ENCODE data around the gene TMOD1. TPM values are rescaled to one million over a fixed set of nuclear protein-coding genes. Genes with fewer than 3 reads are reported as not detected.

Gene TMOD1
- total and polyA plus RNA-seq, 2 of the 13 experiments (the other 11 are each of a cell fraction or from before 2014, with no cell fraction given) = 0.04 to 0.07 TPM

DNA sequence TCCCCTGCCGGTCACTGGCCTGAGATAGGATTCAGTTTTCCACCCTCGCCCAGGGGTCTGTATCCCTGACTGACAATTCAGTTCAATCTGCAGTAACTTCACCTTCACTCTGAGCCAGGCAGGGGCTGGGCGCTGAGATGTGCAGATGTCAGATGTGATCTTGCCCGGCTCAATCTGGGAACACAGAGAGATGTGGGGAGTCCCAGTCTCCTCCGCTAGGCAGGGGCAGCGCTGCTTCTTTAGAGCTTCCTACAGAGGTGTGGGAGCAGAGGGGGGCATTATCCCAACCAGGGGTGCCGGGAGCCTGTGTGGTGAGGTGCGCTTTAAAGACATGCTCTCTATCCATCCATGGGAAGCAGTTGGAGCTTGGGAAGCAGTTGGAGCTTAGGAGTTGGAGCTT is 14.6 kb downstream of the TMOD1 start (continued):
- TF ChIP-seq, protein P1, sequence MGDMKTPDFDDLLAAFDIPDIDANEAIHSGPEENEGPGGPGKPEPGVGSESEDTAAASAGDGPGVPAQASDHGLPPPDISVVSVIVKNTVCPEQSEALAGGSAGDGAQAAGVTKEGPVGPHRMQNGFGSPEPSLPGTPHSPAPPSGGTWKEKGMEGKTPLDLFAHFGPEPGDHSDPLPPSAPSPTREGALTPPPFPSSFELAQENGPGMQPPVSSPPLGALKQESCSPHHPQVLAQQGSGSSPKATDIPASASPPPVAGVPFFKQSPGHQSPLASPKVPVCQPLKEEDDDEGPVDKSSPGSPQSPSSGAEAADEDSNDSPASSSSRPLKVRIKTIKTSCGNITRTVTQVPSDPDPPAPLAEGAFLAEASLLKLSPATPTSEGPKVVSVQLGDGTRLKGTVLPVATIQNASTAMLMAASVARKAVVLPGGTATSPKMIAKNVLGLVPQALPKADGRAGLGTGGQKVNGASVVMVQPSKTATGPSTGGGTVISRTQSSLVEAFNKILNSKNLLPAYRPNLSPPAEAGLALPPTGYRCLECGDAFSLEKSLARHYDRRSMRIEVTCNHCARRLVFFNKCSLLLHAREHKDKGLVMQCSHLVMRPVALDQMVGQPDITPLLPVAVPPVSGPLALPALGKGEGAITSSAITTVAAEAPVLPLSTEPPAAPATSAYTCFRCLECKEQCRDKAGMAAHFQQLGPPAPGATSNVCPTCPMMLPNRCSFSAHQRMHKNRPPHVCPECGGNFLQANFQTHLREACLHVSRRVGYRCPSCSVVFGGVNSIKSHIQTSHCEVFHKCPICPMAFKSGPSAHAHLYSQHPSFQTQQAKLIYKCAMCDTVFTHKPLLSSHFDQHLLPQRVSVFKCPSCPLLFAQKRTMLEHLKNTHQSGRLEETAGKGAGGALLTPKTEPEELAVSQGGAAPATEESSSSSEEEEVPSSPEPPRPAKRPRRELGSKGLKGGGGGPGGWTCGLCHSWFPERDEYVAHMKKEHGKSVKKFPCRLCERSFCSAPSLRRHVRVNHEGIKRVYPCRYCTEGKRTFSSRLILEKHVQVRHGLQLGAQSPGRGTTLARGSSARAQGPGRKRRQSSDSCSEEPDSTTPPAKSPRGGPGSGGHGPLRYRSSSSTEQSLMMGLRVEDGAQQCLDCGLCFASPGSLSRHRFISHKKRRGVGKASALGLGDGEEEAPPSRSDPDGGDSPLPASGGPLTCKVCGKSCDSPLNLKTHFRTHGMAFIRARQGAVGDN (CRISPR knock-in tag; IDR thresholded peaks at IDR 0.05) = no peak

DNA sequence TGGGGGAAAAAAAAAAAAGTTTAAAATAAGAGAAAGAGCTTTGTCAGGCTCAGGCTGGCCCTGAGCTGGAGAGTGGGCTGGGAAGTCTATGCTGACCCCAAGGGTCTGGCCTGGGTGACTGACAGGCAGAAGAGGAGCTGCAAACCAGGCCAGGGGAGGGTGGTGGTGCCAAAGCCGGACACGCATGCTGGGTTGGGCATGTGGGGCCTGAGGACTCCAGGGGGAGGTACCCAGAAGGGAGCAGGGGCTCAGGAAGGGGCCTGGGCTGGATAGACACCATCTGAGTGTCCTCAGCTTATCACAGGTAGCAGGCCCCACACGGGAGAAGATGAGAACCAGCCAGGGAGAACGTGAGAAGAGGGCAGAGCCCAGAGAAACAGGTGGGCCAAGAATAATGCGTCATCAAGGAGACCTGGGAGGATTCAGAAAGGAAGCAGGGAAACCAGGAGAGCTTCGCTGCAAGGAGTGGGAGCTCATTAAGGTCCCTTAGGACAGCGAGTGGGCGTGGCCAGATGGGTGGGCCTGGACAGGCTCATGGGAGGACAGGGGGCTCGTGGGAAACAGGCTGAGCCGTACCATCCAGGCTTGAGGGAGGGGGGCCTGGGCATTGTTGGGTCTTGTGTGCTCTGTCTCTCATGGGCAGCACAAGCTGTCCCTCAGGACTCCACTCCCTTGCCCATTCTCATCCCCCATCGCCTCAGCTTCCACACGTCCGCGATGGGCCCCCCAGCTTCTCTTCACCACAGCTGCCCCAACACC is 16.0 kb downstream of the TMOD1 start:
- peaks cover 3 to 38% of the 10 kb centered on the region in 2 experiments; a peak in 2 of 5 replicates for H3K27me3 ChIP-seq (ENCODE audit: control insufficient read depth in 1 of 2, insufficient read depth in 2 of 2, low read length in 2 of 2)
- 45% methylated on average over 14 of the region's 14 CpGs for WGBS (ENCODE audit: low lambda C conversion rate)
- H4K20me1 ChIP-seq (ENCODE audit: insufficient read depth, low read length) = no peaks in the 10 kb centered on the region
- H3K4me2 ChIP-seq (ENCODE audit: low read depth, low read length) = no peak overlapping the region
- no TSS peak for BruUV-seq (replicated peaks)
- in situ Hi-C loops (cut with HindIII; ENCODE audit: extremely low pct_ligation_motif_present, low pct_unique_long_range_greater_than_20kb) (no loop called here), intact Hi-C loops (cut with micrococcal nuclease; ENCODE audit: unreplicated experiment) (no loop called here)
- H3K9me3 ChIP-seq (ENCODE audit: low read length) = no peaks in the 10 kb centered on the region
- no peaks in the 10 kb centered on the region for H3K36me3 ChIP-seq (replicated peaks in 1 of 2; ENCODE audit: control insufficient read depth in 1 of 2, insufficient read depth in 2 of 2, low read length in 2 of 2)
- no peak overlapping the region for H2AFZ ChIP-seq (ENCODE audit: low read length)
- no peak overlapping the region for H3K27ac ChIP-seq (ENCODE audit: extremely low read length, insufficient read depth, low read length)
- ATAC-seq (no peak), FAIRE-seq (no peak), DNase-seq (ENCODE audit: low spot score) (no peak)
- no peak overlapping the region for H3K9ac ChIP-seq (ENCODE audit: insufficient read depth, low read depth, low read length)
- ChIA-PET CTCF (ENCODE audit: low intra/inter-chr PET ratio, low total read pairs) (no interaction called here), POLR2A (no interaction called here)
- H3K79me2 ChIP-seq (ENCODE audit: insufficient read depth, low read length) = no peaks in the 10 kb centered on the region
- H3K4me3 ChIP-seq (replicated peaks in 1 of 3; ENCODE audit: insufficient read depth in 1 of 3, low read depth in 2 of 3, low read length in 3 of 3) = no peak overlapping the region
- no peaks in the 10 kb centered on the region for H3K4me1 ChIP-seq (ENCODE audit: insufficient read depth, low read length)
- TF ChIP-seq ZFY (CRISPR knock-in tag; IDR thresholded peaks at IDR 0.05) (no peak), CEBPG (CRISPR knock-in tag; IDR thresholded peaks at IDR 0.05) (no peak), SRF (IDR thresholded peaks at IDR 0.05; ENCODE audit: low read depth, low read length) (no peak), MLLT10 (CRISPR knock-in tag; IDR thresholded peaks at IDR 0.05) (no peak), NFIB (CRISPR knock-in tag; IDR thresholded peaks at IDR 0.05; ENCODE audit: borderline replicate concordance) (no peak), DNMT1 (CRISPR knock-in tag; IDR thresholded peaks at IDR 0.05) (no peak), ATF7-NPFF (CRISPR knock-in tag; IDR thresholded peaks at IDR 0.05; ENCODE audit: low read depth) (no peak), ZFYVE20 (CRISPR knock-in tag; IDR thresholded peaks at IDR 0.05; ENCODE audit: borderline replicate concordance, low read depth) (no peak)
- TF ChIP-seq, protein P2, sequence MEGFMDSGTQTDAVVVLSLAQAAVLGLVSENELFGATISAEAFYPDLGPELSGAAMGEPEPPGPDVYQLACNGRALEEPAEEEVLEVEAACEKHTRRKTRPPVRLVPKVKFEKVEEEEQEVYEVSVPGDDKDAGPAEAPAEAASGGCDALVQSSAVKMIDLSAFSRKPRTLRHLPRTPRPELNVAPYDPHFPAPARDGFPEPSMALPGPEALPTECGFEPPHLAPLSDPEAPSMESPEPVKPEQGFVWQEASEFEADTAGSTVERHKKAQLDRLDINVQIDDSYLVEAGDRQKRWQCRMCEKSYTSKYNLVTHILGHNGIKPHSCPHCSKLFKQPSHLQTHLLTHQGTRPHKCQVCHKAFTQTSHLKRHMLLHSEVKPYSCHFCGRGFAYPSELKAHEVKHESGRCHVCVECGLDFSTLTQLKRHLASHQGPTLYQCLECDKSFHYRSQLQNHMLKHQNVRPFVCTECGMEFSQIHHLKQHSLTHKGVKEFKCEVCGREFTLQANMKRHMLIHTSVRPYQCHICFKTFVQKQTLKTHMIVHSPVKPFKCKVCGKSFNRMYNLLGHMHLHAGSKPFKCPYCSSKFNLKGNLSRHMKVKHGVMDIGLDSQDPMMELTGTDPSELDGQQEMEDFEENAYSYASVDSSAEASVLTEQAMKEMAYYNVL (CRISPR knock-in tag; IDR thresholded peaks at IDR 0.05; ENCODE audit: borderline replicate concordance) = no peak
- TF ChIP-seq, protein P3, sequence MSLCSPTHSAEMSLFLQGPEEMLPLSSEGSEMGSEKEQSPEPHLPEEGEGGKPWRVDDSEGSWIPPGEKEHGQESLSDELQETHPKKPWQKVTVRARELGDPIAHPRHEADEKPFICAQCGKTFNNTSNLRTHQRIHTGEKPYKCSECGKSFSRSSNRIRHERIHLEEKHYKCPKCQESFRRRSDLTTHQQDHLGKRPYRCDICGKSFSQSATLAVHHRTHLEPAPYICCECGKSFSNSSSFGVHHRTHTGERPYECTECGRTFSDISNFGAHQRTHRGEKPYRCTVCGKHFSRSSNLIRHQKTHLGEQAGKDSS (CRISPR knock-in tag; IDR thresholded peaks at IDR 0.05; ENCODE audit: borderline replicate concordance, low read depth) = no peak
